Measurements from ENCODE around the gene RNF6. TPM values are rescaled to one million over a fixed set of nuclear protein-coding genes. Genes with fewer than 3 reads are reported as not detected.
A peak's percentile ranks its signal among the peaks of the same experiment; 100 is the strongest.

Gene RNF6
- total and polyA plus RNA-seq, 10 of the 15 experiments (the other 5 are each of a cell fraction or from before 2014, with no cell fraction given): 19.0 to 54.0 (median 33.8) TPM

GRCh38 chr13:26220575-26220974 lies 1.5 kb downstream of the RNF6 start:
- FAIRE-seq: no peak
- Histone ChIP-seq H3K36me3 (ENCODE audit: control insufficient read depth in 2 of 2, insufficient read depth in 2 of 2, low read length in 1 of 2) (peaks cover 0 to 18% of the 10 kb centered on the region in 2 experiments; a peak in 2 of 4 replicates), H3K27me3 (replicated peaks in 1 of 2; ENCODE audit: control insufficient read depth in 2 of 2, insufficient read depth in 2 of 2, low read length in 1 of 2) (no peaks in the 10 kb centered on the region), H2AFZ (ENCODE audit: control insufficient read depth, low read depth, low read length) (no peak overlapping the region), H3K27ac (ENCODE audit: control insufficient read depth, insufficient read depth) (peak overlapping the region; percentile 99), H4K20me1 (ENCODE audit: control insufficient read depth, insufficient read depth) (no peaks in the 10 kb centered on the region), H3K9ac (ENCODE audit: control insufficient read depth, insufficient read depth, low read length) (peak overlapping the region; percentile 99; the same call in 1 of the 2 replicates), H3K4me1 (ENCODE audit: control insufficient read depth, insufficient read depth, low read length) (peaks cover 4% of the 10 kb centered on the region), H3K4me3 (peak overlapping the region; percentile 86), H3K4me2 (ENCODE audit: control insufficient read depth, insufficient read depth) (peak overlapping the region; percentile 80), H3K9me3 (replicated peaks; ENCODE audit: control insufficient read depth, insufficient read depth, low read length) (no peaks in the 10 kb centered on the region), H3K79me2 (ENCODE audit: control insufficient read depth, insufficient read depth, low read length) (peaks cover 28% of the 10 kb centered on the region)
- BruUV-seq (replicated peaks): no TSS peak
- in situ Hi-C loops (cut with MboI): no loop called here
- ChIA-PET SMC1A (ENCODE audit: uncharacterized antibody, unreplicated experiment) (interaction anchor here (0.6 kb wide), 1 partner anchor 37 kb away, joined by 3 read pairs; no protein-coding TSS in a partner anchor), POLR2A (interaction anchor here (0.9 kb wide), 1 partner anchor 36 kb away, joined by 3 read pairs; no protein-coding TSS in a partner anchor), CTCF (interaction anchor here (1.5 to 7.8 kb wide), 3 partner anchors 34 to 262 kb away, joined by 4 to 48 read pairs (median 4); no protein-coding TSS in a partner anchor), RAD21 (ENCODE audit: unreplicated experiment) (interaction anchor here (1.2 kb wide), 1 partner anchor 276 kb away, joined by 3 read pairs; no protein-coding TSS in a partner anchor)
- no peak for DNase-seq (ENCODE audit: low read depth, low spot score)
- TF ChIP-seq NRF1 (conservative IDR thresholded peaks at IDR 0.05; ENCODE audit: low read depth, low read length) (no peak), ATF2 (IDR thresholded peaks at IDR 0.05; ENCODE audit: low read length) (no peak), IKZF2 (IDR thresholded peaks at IDR 0.05) (no peak), POLR2AphosphoS2 (IDR thresholded peaks at IDR 0.05; ENCODE audit: low read depth, low read length) (no peak), ATF7 (IDR thresholded peaks at IDR 0.05; ENCODE audit: low read depth) (no peak), NFXL1 (IDR thresholded peaks at IDR 0.05; ENCODE audit: borderline replicate concordance) (no peak), ZBED1 (IDR thresholded peaks at IDR 0.05; ENCODE audit: borderline replicate concordance) (no peak), SRF (IDR thresholded peaks at IDR 0.05; ENCODE audit: low read depth in 2 of 2, low read length in 2 of 2) (no peak), NR2F1 (conservative IDR thresholded peaks at IDR 0.05) (no peak), ESRRA (IDR thresholded peaks at IDR 0.05; ENCODE audit: low read length) (no peak), RCOR1 (conservative IDR thresholded peaks at IDR 0.05; ENCODE audit: low read depth, low read length) (no peak), BHLHE40 (IDR thresholded peaks at IDR 0.05; ENCODE audit: borderline replicate concordance in 1 of 2, low read depth in 2 of 2, low read length in 1 of 2) (no peak), CREM (IDR thresholded peaks at IDR 0.05; ENCODE audit: low read depth) (no peak), NR2C2 (IDR thresholded peaks at IDR 0.05; ENCODE audit: borderline replicate concordance, control insufficient read depth, insufficient read length, low read depth) (no peak), PAX5 (IDR thresholded peaks at IDR 0.05; ENCODE audit: borderline replicate concordance, low read depth, low read length) (no peak), KDM1A (IDR thresholded peaks at IDR 0.05; ENCODE audit: borderline replicate concordance) (no peak), CTCF (IDR thresholded peaks at IDR 0.05 in 2 of 3, conservative IDR thresholded peaks at IDR 0.05 in 1 of 3; ENCODE audit: control insufficient read depth in 2 of 3, extremely low read depth in 1 of 3, insufficient read depth in 1 of 3, low read depth in 3 of 3, low read length in 3 of 3) (no peak), KLF5 (IDR thresholded peaks at IDR 0.05; ENCODE audit: partially characterized antibody) (no peak)
- TF ChIP-seq, protein P1, sequence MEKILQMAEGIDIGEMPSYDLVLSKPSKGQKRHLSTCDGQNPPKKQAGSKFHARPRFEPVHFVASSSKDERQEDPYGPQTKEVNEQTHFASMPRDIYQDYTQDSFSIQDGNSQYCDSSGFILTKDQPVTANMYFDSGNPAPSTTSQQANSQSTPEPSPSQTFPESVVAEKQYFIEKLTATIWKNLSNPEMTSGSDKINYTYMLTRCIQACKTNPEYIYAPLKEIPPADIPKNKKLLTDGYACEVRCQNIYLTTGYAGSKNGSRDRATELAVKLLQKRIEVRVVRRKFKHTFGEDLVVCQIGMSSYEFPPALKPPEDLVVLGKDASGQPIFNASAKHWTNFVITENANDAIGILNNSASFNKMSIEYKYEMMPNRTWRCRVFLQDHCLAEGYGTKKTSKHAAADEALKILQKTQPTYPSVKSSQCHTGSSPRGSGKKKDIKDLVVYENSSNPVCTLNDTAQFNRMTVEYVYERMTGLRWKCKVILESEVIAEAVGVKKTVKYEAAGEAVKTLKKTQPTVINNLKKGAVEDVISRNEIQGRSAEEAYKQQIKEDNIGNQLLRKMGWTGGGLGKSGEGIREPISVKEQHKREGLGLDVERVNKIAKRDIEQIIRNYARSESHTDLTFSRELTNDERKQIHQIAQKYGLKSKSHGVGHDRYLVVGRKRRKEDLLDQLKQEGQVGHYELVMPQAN (conservative IDR thresholded peaks at IDR 0.05): no peak
- TF ChIP-seq, protein P2, sequence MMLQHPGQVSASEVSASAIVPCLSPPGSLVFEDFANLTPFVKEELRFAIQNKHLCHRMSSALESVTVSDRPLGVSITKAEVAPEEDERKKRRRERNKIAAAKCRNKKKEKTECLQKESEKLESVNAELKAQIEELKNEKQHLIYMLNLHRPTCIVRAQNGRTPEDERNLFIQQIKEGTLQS (IDR thresholded peaks at IDR 0.05; ENCODE audit: borderline replicate concordance, extremely low read depth, low read depth, low read length): no peak
- ATAC-seq: no peak
- WGBS (ENCODE audit: insufficient coverage, insufficient replicate concordance, low lambda C conversion rate, missing lambda C conversion rate): 46% methylated on average over 2 of the region's 2 CpGs
- intact Hi-C loops (cut with micrococcal nuclease; ENCODE audit: unreplicated experiment): loop anchor here (2.0 kb wide), 2 partner anchors 34 kb away; partner anchors contain the start of gene CDK8
